Sigmoid colon (tissue), 7 donors: ENCODE measurements around the gene STOX1. TPM values are rescaled to one million over a fixed set of nuclear protein-coding genes. Genes with fewer than 3 reads are reported as not detected.
"Not testable (repeated sequence)": the region's sequence is repeated elsewhere in the genome, so short reads cannot be mapped to it uniquely, and the experiment has no call there.

Source experiments
- DNase-seq: peaks from one replicate; pipeline ENCODE4 v3.0.0-alpha.2; 2019
- H3K27ac ChIP-seq, 4 donors: fragments of 200-600 bp; sonication (generic); one replicate each; pipeline ENCODE4 v1.5.1; 2016 to 2019; ENCODE audit warnings: mild to moderate bottlenecking in 1 of 4
- H3K27me3 ChIP-seq, 3 donors: fragments of 200-600 bp; sonication (generic); one replicate each; pipeline ENCODE4 v1.5.1; 2019; ENCODE audit warnings: mild to moderate bottlenecking in 1 of 3
- H3K36me3 ChIP-seq, 4 donors: fragments of 200-600 bp; sonication (generic); one replicate each; pipeline ENCODE4 v1.5.1; 2016 to 2019
- H3K4me1 ChIP-seq, 4 donors: fragments of 200-600 bp; sonication (generic); one replicate each; pipeline ENCODE4 v1.5.1; 2017 to 2019
- H3K4me3 ChIP-seq, 4 donors: fragments of 200-600 bp; sonication (generic); one replicate each; pipeline ENCODE4 v1.5.1; 2017 to 2019; ENCODE audit warnings: mild to moderate bottlenecking in 2 of 4, moderate library complexity in 1 of 4
- H3K9me3 ChIP-seq, 4 donors: fragments of 200-600 bp in 3 of 4; sonication (generic) in 3 of 4; one replicate each; pipeline versions ENCODE4 v1.5.1 to v1.6.1; 2013 to 2019
- EP300 ChIP-seq, 4 donors: sonication (generic); formaldehyde crosslinking; IDR thresholded peaks; one replicate each; pipeline ENCODE4 v1.6.1; 2017; ENCODE audit warnings: antibody characterized with exemption in 4 of 4
- POLR2A ChIP-seq, 2 donors: fragments of 450-650 bp; IDR thresholded peaks; one replicate each; pipeline ENCODE4 v1.6.1; 2016; ENCODE audit warnings: antibody characterized with exemption in 2 of 2, mild to moderate bottlenecking in 2 of 2, moderate library complexity in 2 of 2
- POLR2AphosphoS5 ChIP-seq, 4 donors: sonication (generic); formaldehyde crosslinking; IDR thresholded peaks; one replicate each; pipeline ENCODE4 v1.6.1; 2017; ENCODE audit warnings: antibody characterized with exemption in 4 of 4
- WGBS, 2 donors: extraction: QIAGEN DNeasy Blood & Tissue Kit; methylation state at CpG; one replicate each; pipeline ENCODE4 v1.1.7; 2013; 5-methylcytosine and 5-hydroxymethylcytosine counted together
- intact Hi-C: fragments of 100-400 bp; cut with DNase I; formaldehyde crosslinking; loops from one replicate; pipeline ENCODE4 v1.15.1; 2023
- polyA plus RNA-seq, 3 donors: library from polyadenylated mRNA; stranded (reverse); fragments of 200-250 nt; gene quantifications; one replicate each; pipeline ENCODE4 v1.2.3, GENCODE V29; 2013
- total RNA-seq, 4 donors: library from RNA; depleted of rRNA; stranded (reverse); fragments of >200 nt; gene quantifications; one replicate each; pipeline ENCODE4 v1.1.0, GENCODE V29; 2016
- TF ChIP-seq, protein P1 (sequence below), 4 experiments: fragments of 450-650 bp in 3 of 4; fragments of 200-600 bp in 1 of 4; IDR thresholded peaks; one replicate each; pipeline ENCODE4 v1.5.1; 2016 to 2019; ENCODE audit warnings: antibody characterized with exemption in 4 of 4, mild to moderate bottlenecking in 3 of 4, moderate library complexity in 2 of 4
- donor health status: healthy with polysubstance abuse.
- donor health status: Bipolar disorder and iron deficiency.
- donor health status: healthy.

The STOX1 gene
- total and polyA plus RNA-seq, 7 donors: 0.41 to 2.9 (median 1.3) TPM; not detected in 1

DNA sequence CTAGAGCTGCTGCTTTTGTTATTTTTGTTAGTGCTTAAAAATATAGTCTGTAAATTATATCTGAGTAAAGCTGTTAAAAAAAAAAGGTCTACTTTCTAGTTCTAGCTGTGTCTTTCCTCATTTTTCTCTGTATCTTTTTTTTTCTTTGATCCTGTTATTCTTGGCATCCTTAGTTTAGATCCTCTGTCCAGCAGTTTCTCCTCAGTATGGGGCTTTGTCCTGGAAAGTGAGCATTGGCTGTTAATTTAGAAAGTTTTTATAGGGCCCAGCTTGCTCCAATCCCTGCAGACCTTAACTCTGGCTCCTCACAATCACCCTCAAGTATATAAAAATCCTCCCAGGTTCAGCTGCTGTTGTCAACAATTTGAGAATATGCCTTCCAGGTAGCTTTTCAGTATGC lies 97.3 kb downstream of the STOX1 start:
- Histone ChIP-seq H3K9me3 (no peaks in the 10 kb centered on the region), H3K36me3 (peaks cover 0 to 65% (median 11%) of the 10 kb centered on the region in 4 donors), H3K4me3 (no peak overlapping the region), H3K27ac (peak overlapping the region in 1 of 4 donors; percentile 25), H3K4me1 (peaks cover 0 to 12% (median 0%) of the 10 kb centered on the region in 4 donors), H3K27me3 (no peaks in the 10 kb centered on the region)
- no peak for DNase-seq
- intact Hi-C loops: no loop called here
- TF ChIP-seq POLR2A (IDR thresholded peaks at IDR 0.05) (no peak), POLR2AphosphoS5 (IDR thresholded peaks at IDR 0.05) (no peak), EP300 (IDR thresholded peaks at IDR 0.05) (no peak)
- TF ChIP-seq, protein P1, sequence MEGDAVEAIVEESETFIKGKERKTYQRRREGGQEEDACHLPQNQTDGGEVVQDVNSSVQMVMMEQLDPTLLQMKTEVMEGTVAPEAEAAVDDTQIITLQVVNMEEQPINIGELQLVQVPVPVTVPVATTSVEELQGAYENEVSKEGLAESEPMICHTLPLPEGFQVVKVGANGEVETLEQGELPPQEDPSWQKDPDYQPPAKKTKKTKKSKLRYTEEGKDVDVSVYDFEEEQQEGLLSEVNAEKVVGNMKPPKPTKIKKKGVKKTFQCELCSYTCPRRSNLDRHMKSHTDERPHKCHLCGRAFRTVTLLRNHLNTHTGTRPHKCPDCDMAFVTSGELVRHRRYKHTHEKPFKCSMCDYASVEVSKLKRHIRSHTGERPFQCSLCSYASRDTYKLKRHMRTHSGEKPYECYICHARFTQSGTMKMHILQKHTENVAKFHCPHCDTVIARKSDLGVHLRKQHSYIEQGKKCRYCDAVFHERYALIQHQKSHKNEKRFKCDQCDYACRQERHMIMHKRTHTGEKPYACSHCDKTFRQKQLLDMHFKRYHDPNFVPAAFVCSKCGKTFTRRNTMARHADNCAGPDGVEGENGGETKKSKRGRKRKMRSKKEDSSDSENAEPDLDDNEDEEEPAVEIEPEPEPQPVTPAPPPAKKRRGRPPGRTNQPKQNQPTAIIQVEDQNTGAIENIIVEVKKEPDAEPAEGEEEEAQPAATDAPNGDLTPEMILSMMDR (IDR thresholded peaks at IDR 0.05): no peak

DNA sequence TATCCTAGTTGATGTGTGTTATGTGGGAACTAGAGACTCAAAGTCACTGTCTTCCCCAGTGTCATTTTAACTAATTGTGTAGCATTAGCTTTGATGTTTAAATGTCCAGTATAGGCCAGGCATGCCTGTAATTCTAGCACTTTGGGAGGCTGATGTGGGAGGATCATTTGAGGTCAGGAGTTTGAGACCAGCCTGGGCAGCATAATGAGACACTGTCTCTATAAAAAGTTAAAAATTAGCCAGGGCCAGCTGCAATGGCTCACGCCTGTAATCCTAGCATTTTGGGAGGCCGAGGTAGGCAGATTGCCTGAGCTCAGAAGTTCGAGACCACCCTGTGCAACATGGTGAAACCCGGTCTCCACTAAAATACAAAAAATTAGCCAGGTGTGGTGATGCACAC lies 98.2 kb downstream of the STOX1 start:
- Histone ChIP-seq H3K27ac (no peak overlapping the region), H3K36me3 (peaks cover 0 to 65% (median 4%) of the 10 kb centered on the region in 4 donors), H3K4me3 (no peak overlapping the region), H3K4me1 (peaks cover 0 to 12% (median 0%) of the 10 kb centered on the region in 4 donors), H3K9me3 (no peaks in the 10 kb centered on the region), H3K27me3 (no peaks in the 10 kb centered on the region)
- WGBS, 2 donors: 64 to 85% methylated on average over 4 of the region's 4 CpGs
- TF ChIP-seq EP300 (IDR thresholded peaks at IDR 0.05): no peak
- TF ChIP-seq, protein P1 (IDR thresholded peaks at IDR 0.05): no peak
- TF ChIP-seq POLR2AphosphoS5 (IDR thresholded peaks at IDR 0.05): no peak
- TF ChIP-seq POLR2A (IDR thresholded peaks at IDR 0.05): no peak
- DNase-seq: no peak
- intact Hi-C loops: no loop called here

DNA sequence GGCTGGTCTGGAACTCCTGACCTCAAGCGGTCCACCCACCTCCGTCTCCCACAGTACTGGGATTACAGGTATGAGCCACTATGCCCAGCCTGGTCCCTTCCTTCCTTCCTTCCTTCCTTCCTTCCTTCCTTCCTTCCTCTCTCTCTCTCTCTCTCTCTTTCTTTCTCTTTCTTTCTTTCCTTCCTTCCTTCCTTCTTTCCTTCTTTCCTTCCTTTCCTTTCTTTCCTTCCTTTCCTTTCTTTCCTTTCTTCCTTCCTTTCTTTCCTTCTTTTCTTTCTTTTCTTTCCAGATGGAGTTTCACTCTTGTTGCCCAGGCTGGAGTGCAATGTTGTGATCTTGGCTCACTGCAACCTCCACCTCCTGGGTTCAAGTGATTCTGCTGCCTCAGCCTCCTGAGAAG lies 101.8 kb downstream of the STOX1 start:
- H3K27ac ChIP-seq, intact Hi-C loops, H3K27me3 ChIP-seq, H3K4me3 ChIP-seq, DNase-seq, H3K4me1 ChIP-seq, H3K9me3 ChIP-seq: not testable (repeated sequence)
- peaks cover 0 to 65% (median 3%) of the 10 kb centered on the region in 4 donors for H3K36me3 ChIP-seq
- 98 to 100% methylated on average over 2 of the region's 2 CpGs for WGBS, 2 donors

DNA sequence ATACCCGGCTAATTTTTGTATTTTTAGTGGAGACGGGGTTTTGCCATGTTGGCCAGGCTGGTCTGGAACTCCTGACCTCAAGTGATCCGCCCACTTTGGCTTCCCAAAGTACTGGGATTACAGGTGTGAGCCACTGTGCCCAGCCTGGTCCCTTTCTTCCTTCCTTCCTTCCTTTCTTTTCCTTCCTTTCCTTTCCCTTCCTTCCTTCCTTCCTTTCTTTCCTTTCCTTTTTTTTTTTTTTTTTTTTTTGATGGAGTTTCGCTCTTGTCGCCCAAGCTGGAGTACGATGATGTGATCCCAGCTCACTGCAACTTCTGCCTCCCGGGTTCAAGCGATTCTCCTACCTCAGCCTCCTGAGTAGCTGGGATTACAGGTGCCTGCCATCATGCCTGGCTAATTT lies 102.6 kb downstream of the STOX1 start:
- H3K27me3 ChIP-seq, intact Hi-C loops, H3K4me1 ChIP-seq, H3K9me3 ChIP-seq, H3K4me3 ChIP-seq, DNase-seq, H3K27ac ChIP-seq: not testable (repeated sequence)
- 96 to 97% methylated on average over 8 of the region's 8 CpGs for WGBS, 2 donors
- H3K36me3 ChIP-seq: peaks cover 0 to 72% (median 8%) of the 10 kb centered on the region in 4 donors

DNA sequence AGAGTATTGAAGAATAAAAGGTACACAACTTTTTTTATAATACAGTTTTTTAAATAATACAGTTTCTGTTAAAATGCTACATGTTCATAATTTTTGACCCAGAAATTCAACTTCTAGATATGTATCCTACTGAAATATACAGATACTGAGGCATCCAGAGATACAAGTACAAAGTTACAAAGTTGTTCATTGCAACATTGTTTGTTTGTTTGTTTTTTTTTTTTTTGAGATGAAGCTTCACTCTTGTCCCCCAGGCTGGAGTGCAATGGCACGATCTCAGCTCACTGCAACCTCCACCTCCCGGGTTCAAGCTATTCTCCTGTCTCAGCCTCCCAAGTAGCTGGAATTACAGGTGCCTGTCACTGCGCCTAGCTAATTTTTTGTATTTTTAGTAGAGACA lies 105.5 kb downstream of the STOX1 start:
- H3K9me3 ChIP-seq, DNase-seq, H3K4me1 ChIP-seq, H3K27ac ChIP-seq, intact Hi-C loops, H3K4me3 ChIP-seq, H3K27me3 ChIP-seq: not testable (repeated sequence)
- peaks cover 0 to 90% (median 20%) of the 10 kb centered on the region in 4 donors for H3K36me3 ChIP-seq
- WGBS, 2 donors: 78 to 97% methylated on average over 3 of the region's 3 CpGs

DNA sequence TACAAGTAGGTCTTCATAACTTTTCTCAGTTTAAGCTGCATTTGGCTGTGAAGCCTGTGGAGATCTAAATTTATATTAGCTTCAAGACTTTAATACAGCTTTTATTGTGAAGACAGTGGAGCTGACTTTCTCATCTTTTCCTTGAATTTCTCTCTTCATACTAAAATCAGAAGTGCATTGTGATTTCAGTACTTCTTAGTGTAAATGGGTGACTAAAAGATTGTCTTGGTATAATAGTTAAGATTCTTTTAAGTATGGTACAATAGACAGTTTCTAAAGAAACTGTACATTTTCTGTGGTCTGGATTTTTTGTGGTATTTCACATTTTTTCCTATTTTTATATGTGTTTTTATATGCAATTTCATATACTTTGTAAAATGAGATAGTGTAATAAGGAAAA lies 107.7 kb downstream of the STOX1 start:
- Histone ChIP-seq H3K9me3 (no peaks in the 10 kb centered on the region), H3K27ac (no peak overlapping the region), H3K27me3 (no peaks in the 10 kb centered on the region), H3K4me3 (no peak overlapping the region), H3K4me1 (no peaks in the 10 kb centered on the region), H3K36me3 (peaks cover 0 to 92% (median 25%) of the 10 kb centered on the region in 4 donors)
- TF ChIP-seq POLR2AphosphoS5 (IDR thresholded peaks at IDR 0.05) (no peak), POLR2A (IDR thresholded peaks at IDR 0.05) (no peak)
- intact Hi-C loops: no loop called here
- DNase-seq: no peak

DNA sequence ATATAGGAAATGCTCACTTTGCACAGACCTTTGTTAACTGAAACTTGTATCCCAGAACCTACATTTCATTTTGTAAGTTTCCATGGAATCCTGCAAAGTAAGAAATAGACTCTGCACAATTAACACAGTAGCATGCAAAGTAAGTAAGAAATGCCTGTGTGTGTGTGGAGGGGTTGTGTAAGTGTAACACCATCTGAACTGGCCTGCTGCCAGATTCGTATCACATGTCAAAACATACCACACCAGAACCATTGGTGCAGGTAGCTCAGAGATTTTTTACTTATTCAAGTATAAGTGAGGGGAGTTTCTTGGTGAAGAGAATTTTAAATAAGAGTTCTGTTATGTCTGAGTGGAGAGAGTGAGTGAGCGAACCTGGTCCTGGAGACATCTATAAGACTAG lies 110.8 kb downstream of the STOX1 start:
- peaks cover 0 to 98% (median 31%) of the 10 kb centered on the region in 4 donors for H3K36me3 ChIP-seq
- H3K4me1 ChIP-seq: no peaks in the 10 kb centered on the region
- TF ChIP-seq, protein P1 (IDR thresholded peaks at IDR 0.05): no peak
- TF ChIP-seq POLR2A (IDR thresholded peaks at IDR 0.05) (no peak), POLR2AphosphoS5 (IDR thresholded peaks at IDR 0.05) (no peak), EP300 (IDR thresholded peaks at IDR 0.05) (no peak)
- WGBS, 2 donors: 74 to 90% methylated on average over 2 of the region's 2 CpGs
- intact Hi-C loops: no loop called here
- no peak overlapping the region for H3K27ac ChIP-seq
- H3K4me3 ChIP-seq: no peak overlapping the region
- no peaks in the 10 kb centered on the region for H3K9me3 ChIP-seq
- no peaks in the 10 kb centered on the region for H3K27me3 ChIP-seq
- no peak for DNase-seq
